22Rv1 (cell line): Measurements from ENCODE around the gene NPHP4.

ENCODE experiments used
- H3K27ac ChIP-seq: fragments of 450-650 bp; 2 replicates; pipeline ENCODE4 v1.5.1; 2017
- ZFX ChIP-seq: fragments of 450-650 bp; IDR thresholded peaks from 2 replicates; pipeline ENCODE4 v1.6.1; 2017; ENCODE audit warnings: antibody characterized with exemption, borderline replicate concordance
- TF ChIP-seq, protein P1 (sequence below): fragments of 450-650 bp; IDR thresholded peaks from 2 replicates; pipeline ENCODE4 v1.5.1; 2017; ENCODE audit warnings: mild to moderate bottlenecking

Gene NPHP4

GRCh38 chr1:5890346-5891106 lies 101.7 kb downstream of the NPHP4 start:
- TF ChIP-seq, protein P1, sequence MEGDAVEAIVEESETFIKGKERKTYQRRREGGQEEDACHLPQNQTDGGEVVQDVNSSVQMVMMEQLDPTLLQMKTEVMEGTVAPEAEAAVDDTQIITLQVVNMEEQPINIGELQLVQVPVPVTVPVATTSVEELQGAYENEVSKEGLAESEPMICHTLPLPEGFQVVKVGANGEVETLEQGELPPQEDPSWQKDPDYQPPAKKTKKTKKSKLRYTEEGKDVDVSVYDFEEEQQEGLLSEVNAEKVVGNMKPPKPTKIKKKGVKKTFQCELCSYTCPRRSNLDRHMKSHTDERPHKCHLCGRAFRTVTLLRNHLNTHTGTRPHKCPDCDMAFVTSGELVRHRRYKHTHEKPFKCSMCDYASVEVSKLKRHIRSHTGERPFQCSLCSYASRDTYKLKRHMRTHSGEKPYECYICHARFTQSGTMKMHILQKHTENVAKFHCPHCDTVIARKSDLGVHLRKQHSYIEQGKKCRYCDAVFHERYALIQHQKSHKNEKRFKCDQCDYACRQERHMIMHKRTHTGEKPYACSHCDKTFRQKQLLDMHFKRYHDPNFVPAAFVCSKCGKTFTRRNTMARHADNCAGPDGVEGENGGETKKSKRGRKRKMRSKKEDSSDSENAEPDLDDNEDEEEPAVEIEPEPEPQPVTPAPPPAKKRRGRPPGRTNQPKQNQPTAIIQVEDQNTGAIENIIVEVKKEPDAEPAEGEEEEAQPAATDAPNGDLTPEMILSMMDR: no peak
- no peak for TF ChIP-seq ZFX
- no peak overlapping the region for H3K27ac ChIP-seq

- H3K27ac ChIP-seq: no peak overlapping the region
- TF ChIP-seq, protein P1: no peak
- no peak for TF ChIP-seq ZFX
These were observed 102.3 kb downstream of the NPHP4 start for GRCh38 chr1:5889901-5890300.

DNA sequence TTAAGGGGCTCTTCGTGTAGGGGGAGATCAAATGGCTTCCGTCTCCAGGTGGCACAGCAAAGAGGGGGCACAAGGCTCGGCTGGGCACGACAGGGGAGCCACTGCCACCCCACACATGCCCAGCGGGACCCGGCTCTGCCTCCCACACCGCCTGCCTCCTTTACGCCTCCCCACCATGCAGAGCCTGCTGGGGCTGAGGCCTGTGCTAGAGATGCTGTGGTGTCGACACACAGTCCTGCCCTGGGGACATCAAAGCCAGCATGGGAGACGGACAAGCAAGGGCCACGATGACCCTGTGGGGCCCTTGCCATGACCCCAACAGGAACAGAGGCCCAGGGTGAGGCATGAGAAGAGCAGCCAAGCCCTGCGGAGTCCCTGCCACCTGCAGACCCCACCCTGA lies 102.8 kb downstream of the NPHP4 start:
- no peak overlapping the region for H3K27ac ChIP-seq
- TF ChIP-seq, protein P1: no peak
- no peak for TF ChIP-seq ZFX

GRCh38 chr1:5888606-5889211 lies 103.5 kb downstream of the NPHP4 start:
- no peak overlapping the region for H3K27ac ChIP-seq
- TF ChIP-seq ZFX: no peak
- TF ChIP-seq, protein P1: no peak

DNA sequence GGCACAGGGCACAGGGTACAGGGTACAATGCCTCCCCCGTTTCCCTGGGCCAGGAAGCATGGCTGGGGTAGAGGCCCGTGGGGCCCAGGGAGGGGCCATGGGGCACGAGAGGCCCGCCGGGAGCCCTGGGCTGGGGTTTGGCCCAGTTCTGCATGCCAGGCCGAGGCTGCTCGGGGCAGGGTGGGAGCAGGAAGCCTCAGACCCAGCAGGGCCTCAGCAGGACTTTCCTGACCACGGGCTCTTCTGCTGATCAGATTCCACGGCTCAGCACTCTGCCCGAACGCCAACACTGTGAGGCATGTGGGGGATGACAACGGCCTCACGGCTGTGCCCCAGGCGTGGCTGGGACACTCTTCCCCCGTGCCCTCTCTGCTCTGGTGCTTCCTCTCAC lies 104.3 kb downstream of the NPHP4 start:
- TF ChIP-seq, protein P1: no peak
- TF ChIP-seq ZFX: no peak
- H3K27ac ChIP-seq: no peak overlapping the region

DNA sequence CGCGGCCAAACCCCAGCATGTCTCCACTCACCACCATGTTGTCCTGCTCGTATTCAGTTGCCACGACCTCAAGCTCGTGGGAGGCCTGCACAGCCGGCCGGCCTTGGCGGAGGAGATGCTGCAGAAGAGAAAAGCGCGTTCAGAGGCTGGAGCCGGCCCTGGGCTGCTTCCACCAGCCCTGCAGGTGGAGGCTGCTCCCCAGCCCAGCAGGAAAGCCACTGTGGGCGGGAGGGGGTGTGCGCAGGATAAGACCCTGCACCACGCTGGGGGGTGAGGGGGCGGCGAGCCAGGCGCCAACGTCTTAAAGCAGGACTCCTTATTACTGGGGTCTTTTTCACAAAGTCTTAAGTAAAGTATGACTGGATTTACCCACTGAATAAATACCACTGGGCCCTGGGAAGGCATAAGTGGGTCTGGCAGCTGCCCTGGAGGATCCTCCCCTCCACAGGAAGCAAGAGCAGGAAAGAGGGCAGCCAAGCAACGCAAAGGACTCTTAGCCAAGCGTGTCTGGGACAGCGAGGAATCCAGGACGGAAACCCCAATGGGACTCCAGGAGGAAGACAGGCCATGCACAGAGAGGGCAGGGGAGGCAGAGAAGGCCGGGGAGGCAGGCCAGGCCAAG lies 104.8 kb downstream of the NPHP4 start:
- no peak overlapping the region for H3K27ac ChIP-seq
- TF ChIP-seq ZFX: no peak
- TF ChIP-seq, protein P1: no peak
